Motor neuron (in vitro differentiated cells): Measurements from ENCODE around the gene BIRC7. TPM values are rescaled to one million over a fixed set of nuclear protein-coding genes. Genes with fewer than 3 reads are reported as not detected.
"Not testable (repeated sequence)": the region's sequence is repeated elsewhere in the genome, so short reads cannot be mapped to it uniquely, and the experiment has no call there.

ENCODE experiments used
- ATAC-seq, 8 experiments: fragments of 200-7000 bp; cut with Tn5 transposase; replicated peaks in 6 of 8; 2 replicates each; pipeline ENCODE4 v1.8.0; 2021; ENCODE audit warnings: mild to moderate bottlenecking in 8 of 8, moderate library complexity in 8 of 8
- H3K27ac ChIP-seq, 2 donors: fragments of 250-450 bp; sonication (Bioruptor Pico); 2 replicates each; pipeline ENCODE4 v1.9.0; 2021; ENCODE audit warnings: antibody characterized with exemption in 2 of 2, mild to moderate bottlenecking in 2 of 2, moderate library complexity in 1 of 2
- H3K4me1 ChIP-seq, 2 donors: fragments of 250-450 bp; sonication (Bioruptor Pico); replicated peaks in 1 of 2; 2 replicates each; pipeline ENCODE4 v1.6.1; 2021; ENCODE audit warnings: antibody characterized with exemption in 2 of 2, mild to moderate bottlenecking in 2 of 2, moderate library complexity in 1 of 2
- H3K4me3 ChIP-seq, 5 donors: fragments of 250-450 bp; sonication (Bioruptor Pico); 2 replicates each; pipeline ENCODE4 v1.9.0; 2021; ENCODE audit warnings: antibody characterized with exemption in 5 of 5, mild to moderate bottlenecking in 5 of 5, moderate library complexity in 4 of 5
- WGBS, 10 experiments: fragments of 450-650 bp; shearing (Covaris generic); methylation state at CpG; one replicate each; pipeline ENCODE4 v1.0.0; 2022; 5-methylcytosine and 5-hydroxymethylcytosine counted together
- in situ Hi-C, 9 experiments: fragments of 400-800 bp; cut with MboI; loops; one replicate each; pipeline ENCODE4 v1.15.0; 2021; ENCODE audit warnings: low sequenced_read_pairs in 9 of 9, low pct_unique_long_range_greater_than_20kb in 2 of 9; ENCODE audit not compliant: unreplicated experiment in 9 of 9
- total RNA-seq, 8 experiments: library from RNA; unstranded; fragments of 300-600 nt; gene quantifications; 2 replicates each; pipeline versions ENCODE4 v1.2.3 to v1.2.4, GENCODE V29; 2022

The BIRC7 gene
- total RNA-seq, 8 experiments from 2014 or later: 0.29 to 14.1 (median 2.2) TPM; not detected in 2

- ATAC-seq: peak in 4 of 8 experiments; percentile 47 to 68 (median 60)
- Histone ChIP-seq H3K4me3 (no peak overlapping the region), H3K4me1 (peaks cover 28 to 36% of the 10 kb centered on the region in 2 donors), H3K27ac (no peak overlapping the region)
- in situ Hi-C loops: no loop called here
- 50 to 100% (median 63%) methylated on average over 1 to 13 of the region's 50 CpGs; no CpG with 5 or more reads in 6 of the 10 experiments for WGBS, 10 experiments
These were observed 11.0 kb downstream of the BIRC7 start for GRCh38 chr20:63246490-63247288.

GRCh38 chr20:63247671-63248228, 12.0 kb downstream of the BIRC7 start:
- WGBS, 10 experiments: 3 to 97% (median 63%) methylated on average over 5 to 7 of the region's 24 CpGs; no CpG with 5 or more reads in 7 of the 10 experiments
- peak in 2 of 8 experiments; percentile 0 to 6 for ATAC-seq
- Histone ChIP-seq H3K4me1 (peaks cover 39 to 47% of the 10 kb centered on the region in 2 donors), H3K27ac (no peak overlapping the region), H3K4me3 (no peak overlapping the region)
- in situ Hi-C loops: no loop called here

- peaks cover 45 to 50% of the 10 kb centered on the region in 2 donors for H3K4me1 ChIP-seq
- H3K27ac ChIP-seq: no peak overlapping the region
- 20 to 100% (median 78%) methylated on average over 1 to 9 of the region's 25 CpGs; no CpG with 5 or more reads in 2 of the 10 experiments for WGBS, 10 experiments
- no peak overlapping the region for H3K4me3 ChIP-seq
- in situ Hi-C loops: no loop called here
- ATAC-seq: peak in 1 of 8 experiments; percentile 12
These were observed 13.3 kb downstream of the BIRC7 start for GRCh38 chr20:63248835-63249591.

- in situ Hi-C loops: no loop called here
- ATAC-seq: no peak
- Histone ChIP-seq H3K27ac (peak overlapping the region in 1 of 2 donors; percentile 16), H3K4me3 (no peak overlapping the region), H3K4me1 (peaks cover 49 to 54% of the 10 kb centered on the region in 2 donors)
- WGBS, 10 experiments: 75 to 100% (median 96%) methylated on average over 1 to 7 of the region's 15 CpGs; no CpG with 5 or more reads in 6 of the 10 experiments
These were observed 14.2 kb downstream of the BIRC7 start for GRCh38 chr20:63249891-63250290.

- WGBS, 10 experiments: 0 to 100% (median 27%) methylated on average over 1 to 7 of the region's 14 CpGs; no CpG with 5 or more reads in 6 of the 10 experiments
- H3K27ac ChIP-seq, H3K4me3 ChIP-seq, ATAC-seq, in situ Hi-C loops: not testable (repeated sequence)
- H3K4me1 ChIP-seq: peaks cover 63 to 69% of the 10 kb centered on the region in 2 donors
These were observed 15.6 kb downstream of the BIRC7 start for GRCh38 chr20:63251350-63251749.

GRCh38 chr20:63252284-63252711, 16.6 kb downstream of the BIRC7 start:
- H3K4me3 ChIP-seq: peak overlapping the region in 2 of 5 donors; percentile 67 to 73
- no peak for ATAC-seq
- in situ Hi-C loops: no loop called here
- WGBS, 10 experiments: 0 to 60% (median 30%) methylated on average over 1 of the region's 8 CpGs; no CpG with 5 or more reads in 6 of the 10 experiments
- H3K27ac ChIP-seq: peak overlapping the region in 1 of 2 donors; percentile 86
- peaks cover 60 to 62% of the 10 kb centered on the region in 2 donors for H3K4me1 ChIP-seq

- H3K27ac ChIP-seq: peak overlapping the region; percentile 73 to 86
- peak in 1 of 8 experiments; percentile 9 for ATAC-seq
- in situ Hi-C loops: no loop called here
- H3K4me1 ChIP-seq: peaks cover 56 to 58% of the 10 kb centered on the region in 2 donors
- WGBS, 10 experiments: 13 to 27% (median 18%) methylated on average over 3 to 7 of the region's 16 CpGs; no CpG with 5 or more reads in 7 of the 10 experiments
- peak overlapping the region; percentile 36 to 73 (median 43) for H3K4me3 ChIP-seq
These were observed 17.3 kb downstream of the BIRC7 start for GRCh38 chr20:63253065-63253437.

GRCh38 chr20:63253438-63254231, 17.9 kb downstream of the BIRC7 start:
- Histone ChIP-seq H3K27ac (peak overlapping the region; percentile 73 to 86), H3K4me3 (peak overlapping the region; percentile 36 to 73 (median 43))
- in situ Hi-C loops: no loop called here

GRCh38 chr20:63254232-63254605, 18.5 kb downstream of the BIRC7 start, which contains the start of gene NKAIN4:
Gene NKAIN4, minus strand, starts transcription at chr20:63254463. Its CDS starts 13 bp downstream, at chr20:63254450.
- peak within 1 kb of the TSS; percentile 36 to 73 (median 43) for H3K4me3 ChIP-seq
- H3K4me1 ChIP-seq: peaks cover 49 to 58% of the 10 kb centered on the region in 2 donors
- WGBS, 10 experiments: no CpG with 5 or more reads among the region's 46 CpGs
- peak within 1 kb of the TSS; percentile 73 to 86 for H3K27ac ChIP-seq
- ATAC-seq: peak in 3 of 8 experiments; percentile 31 to 46 (median 38)
- in situ Hi-C loops: no loop called here

More at GRCh38 chr20:63253438-63254231, 17.9 kb downstream of the BIRC7 start:
- WGBS, 10 experiments: 0 to 3% (median 0%) methylated on average over 1 to 6 of the region's 89 CpGs; no CpG with 5 or more reads in 6 of the 10 experiments
- ATAC-seq: peak; percentile 13 to 74 (median 22)
- H3K4me1 ChIP-seq: peaks cover 50 to 57% of the 10 kb centered on the region in 2 donors

GRCh38 chr20:63254606-63255384, 19.1 kb downstream of the BIRC7 start:
- peak overlapping the region; percentile 36 to 73 (median 43) for H3K4me3 ChIP-seq
- H3K27ac ChIP-seq: peak overlapping the region; percentile 73 to 86
- WGBS, 10 experiments: 0 to 45% (median 38%) methylated on average over 1 to 15 of the region's 56 CpGs; no CpG with 5 or more reads in 6 of the 10 experiments
- in situ Hi-C loops: no loop called here
- ATAC-seq: peak in 6 of 8 experiments; percentile 10 to 71 (median 62)
- H3K4me1 ChIP-seq: peaks cover 55 to 61% of the 10 kb centered on the region in 2 donors

GRCh38 chr20:63255931-63256704, 20.4 kb downstream of the BIRC7 start:
- peaks cover 59 to 62% of the 10 kb centered on the region in 2 donors for H3K4me1 ChIP-seq
- 38 to 91% (median 66%) methylated on average over 3 to 12 of the region's 31 CpGs; no CpG with 5 or more reads in 3 of the 10 experiments for WGBS, 10 experiments
- H3K27ac ChIP-seq: peak overlapping the region; percentile 64 to 73
- no peak overlapping the region for H3K4me3 ChIP-seq
- peak in 7 of 8 experiments; percentile 5 to 24 (median 9) for ATAC-seq
- in situ Hi-C loops: no loop called here
